HepG2 (cell line): ENCODE results near the gene BAMBI. TPM values are rescaled to one million over a fixed set of nuclear protein-coding genes. Genes with fewer than 3 reads are reported as not detected.
A peak's percentile ranks its signal among the peaks of the same experiment; 100 is the strongest.

Experiments
- ATAC-seq: fragments of 200-7000 bp; cut with Tn5 transposase; 3 replicates; pipeline ENCODE4 v1.9.1; 2020; ENCODE audit warnings: mild to moderate bottlenecking, moderate library complexity
- BruUV-seq: library from RNA; stranded (reverse); fragments of 400-500 nt; replicated peaks from 2 replicates; lab custom pipeline; 2021; lab: Mats Ljungman, UMichigan
- CTCF ChIA-PET: fragments of 300-600 bp; formaldehyde crosslinking; extraction: SDS; loops from one replicate; lab custom pipeline; 2021; ENCODE audit warnings: low total read pairs, inconsistent platforms, low intra/inter-chr PET ratio; lab: Yijun Ruan, JAX
- POLR2A ChIA-PET: fragments of 350-600 bp; sonication (Branson Sonifier 250); formaldehyde crosslinking; loops from one replicate; lab custom pipeline; 2020; ENCODE audit warnings: antibody characterized with exemption, inconsistent platforms; lab: Yijun Ruan, JAX
- DNase-seq: peaks from one replicate; pipeline ENCODE4 v3.0.0-alpha.2; 2015; ENCODE audit warnings: low spot score
- FAIRE-seq: peaks from 3 replicates; lab custom pipeline; 2011; peaks lifted over from hg19 to GRCh38; lab: Jason Lieb, UNC
- H2AFZ ChIP-seq: one replicate; pipeline ENCODE4 v1.6.1; 2011; ENCODE audit warnings: low read length, inconsistent platforms
- H3K27ac ChIP-seq: fragments of 300-600 bp; 3 replicates; pipeline ENCODE4 v1.8.0; 2011; ENCODE audit warnings: mixed run types, mild to moderate bottlenecking, mixed read lengths, low read length, inconsistent platforms; ENCODE audit not compliant: insufficient read depth; ENCODE audit errors: extremely low read length
- H3K27me3 ChIP-seq, 2 experiments: fragments of 200-600 bp in 1 of 2; 2 replicates in 1 of 2; 3 replicates in 1 of 2; pipeline versions ENCODE4 v1.6.0 to v1.8.0; 2011; ENCODE audit warnings: low read length in 2 of 2, mild to moderate bottlenecking in 2 of 2, moderate library complexity in 2 of 2, inconsistent platforms in 1 of 2; ENCODE audit not compliant: insufficient read depth in 2 of 2, control insufficient read depth in 1 of 2
- H3K36me3 ChIP-seq, 2 experiments: fragments of 200-600 bp in 1 of 2; replicated peaks in 1 of 2; 2 replicates in 1 of 2; 3 replicates in 1 of 2; pipeline versions ENCODE4 v1.5.1 to v1.8.0; 2011; ENCODE audit warnings: low read length in 2 of 2, inconsistent platforms in 1 of 2; ENCODE audit not compliant: insufficient read depth in 2 of 2, control insufficient read depth in 1 of 2
- H3K4me1 ChIP-seq: 2 replicates; pipeline ENCODE4 v1.5.1; 2012; ENCODE audit warnings: low read length, inconsistent platforms; ENCODE audit not compliant: insufficient read depth
- H3K4me2 ChIP-seq: 2 replicates; pipeline ENCODE4 v1.6.0; 2011; ENCODE audit warnings: low read depth, low read length, inconsistent platforms
- H3K4me3 ChIP-seq, 3 experiments: fragments of 200-600 bp in 1 of 3; sonication (generic), shearing (Covaris generic) in 1 of 3; replicated peaks in 1 of 3; 2 replicates each; pipeline ENCODE4 v1.5.1; 2011 to 2016; ENCODE audit warnings: low read length in 3 of 3, inconsistent platforms in 2 of 3, low read depth in 2 of 3, mild to moderate bottlenecking in 2 of 3, control low read depth in 1 of 3, mixed read lengths in 1 of 3; ENCODE audit not compliant: insufficient read depth in 1 of 3
- H3K79me2 ChIP-seq: one replicate; pipeline ENCODE4 v1.6.1; 2011; ENCODE audit warnings: low read length, inconsistent platforms; ENCODE audit not compliant: insufficient read depth
- H3K9ac ChIP-seq: 2 replicates; pipeline ENCODE4 v1.6.0; 2011; ENCODE audit warnings: mild to moderate bottlenecking, low read depth, low read length, inconsistent platforms; ENCODE audit not compliant: insufficient read depth
- H3K9me3 ChIP-seq: 2 replicates; pipeline ENCODE4 v1.5.1; 2012; ENCODE audit warnings: mild to moderate bottlenecking, low read length
- H4K20me1 ChIP-seq: 2 replicates; pipeline ENCODE4 v1.6.0; 2011; ENCODE audit warnings: inconsistent platforms, mild to moderate bottlenecking, low read length, moderate library complexity; ENCODE audit not compliant: insufficient read depth
- FOSL2 ChIP-seq: sonication (generic); formaldehyde crosslinking; IDR thresholded peaks from 2 replicates; pipeline ENCODE4 v1.4.0; 2020; ENCODE audit warnings: missing genetic modification reagents
- GLMP ChIP-seq: sonication (generic); formaldehyde crosslinking; IDR thresholded peaks from 2 replicates; pipeline ENCODE4 v1.9.0; 2021; ENCODE audit warnings: missing genetic modification reagents, mild to moderate bottlenecking, borderline replicate concordance
- TEAD3 ChIP-seq: optimal IDR thresholded peaks from 2 replicates; pipeline ENCODE3; 2016; ENCODE audit warnings: borderline replicate concordance
- ZHX2 ChIP-seq, 2 experiments: sonication (generic) in 1 of 2; formaldehyde crosslinking in 1 of 2; IDR thresholded peaks; 2 replicates each; pipeline versions ENCODE4 v1.6.1 to v1.9.0; 2014 to 2022; ENCODE audit warnings: antibody characterized with exemption in 1 of 2, borderline replicate concordance in 1 of 2, inconsistent platforms in 1 of 2, low read depth in 1 of 2, missing genetic modification reagents in 1 of 2
- ZNF121 ChIP-seq: sonication (generic); formaldehyde crosslinking; IDR thresholded peaks from 2 replicates; pipeline ENCODE4 v1.5.0; 2020; ENCODE audit warnings: mild to moderate bottlenecking, missing genetic modification reagents
- ZNF362 ChIP-seq: sonication (generic); formaldehyde crosslinking; IDR thresholded peaks from 2 replicates; pipeline ENCODE4 v1.4.0; 2020; ENCODE audit warnings: missing genetic modification reagents, mild to moderate bottlenecking, borderline replicate concordance
- ZNF7 ChIP-seq: IDR thresholded peaks from 2 replicates; pipeline ENCODE4 v1.6.1; 2016; ENCODE audit warnings: missing biosample characterization, missing genetic modification reagents
- WGBS: methylation state at CpG from one replicate; pipeline ENCODE4 v1.1.6; 2017; ENCODE audit warnings: low lambda C conversion rate; 5-methylcytosine and 5-hydroxymethylcytosine counted together
- in situ Hi-C: cut with HindIII; loops from 2 replicates; pipeline ENCODE4 v1.10.0; 2017; ENCODE audit warnings: low pct_unique_long_range_greater_than_20kb; ENCODE audit not compliant: extremely low pct_ligation_motif_present
- intact Hi-C: fragments of 100-400 bp; cut with micrococcal nuclease; formaldehyde crosslinking; loops from one replicate; pipeline ENCODE4 v1.10.0; 2022; ENCODE audit not compliant: unreplicated experiment
- polyA plus RNA-seq, 8 experiments: library from polyadenylated mRNA; depleted of rRNA in 3 of 8; stranded (reverse) in 7 of 8; unstranded in 1 of 8; fragments of >200 nt; fragmentation: Illumina TruSeq in 4 of 8; extraction: Trizol in 4 of 8; gene quantifications; 2 replicates each; pipeline versions ENCODE4 v1.2.1 to v1.2.3, GENCODE V29; 2011 to 2016; ENCODE audit warnings: low read depth in 4 of 8, missing spikeins in 1 of 8, mixed read lengths in 1 of 8; ENCODE audit not compliant: insufficient read depth in 1 of 8
- total RNA-seq, 5 experiments: library from RNA; depleted of rRNA; stranded (reverse); fragments of >200 nt; fragmentation: Illumina TruSeq; extraction: Trizol; gene quantifications; 2 replicates each; pipeline ENCODE4 v1.2.3, GENCODE V29; 2016; ENCODE audit warnings: low read depth in 1 of 5

Gene BAMBI
- total and polyA plus RNA-seq, 2 of the 13 experiments (the other 11 are each of a cell fraction or from before 2014, with no cell fraction given) = 12.0 to 23.6 TPM

- peak; percentile 74 for DNase-seq
- CTCF ChIA-PET = no interaction called here
These were observed 34.5 kb downstream of the BAMBI start for GRCh38 chr10:28711776-28712175.

More at GRCh38 chr10:28711776-28712175, 34.5 kb downstream of the BAMBI start:
- WGBS = 39% methylated on average over 3 of the region's 3 CpGs
- H2AFZ ChIP-seq = no peak overlapping the region
- no peak overlapping the region; the same call in 1 of the 2 replicates for H3K4me2 ChIP-seq
- H3K27me3 ChIP-seq = no peaks in the 10 kb centered on the region
- no peaks in the 10 kb centered on the region for H4K20me1 ChIP-seq
- no TSS peak for BruUV-seq
- H3K4me1 ChIP-seq = peaks cover 62% of the 10 kb centered on the region
- TF ChIP-seq ZNF7 (CRISPR knock-in tag) (0 out of 2 replicates have a peak, but pooled peaks have one; percentile 41), FOSL2 (peak; percentile 75), TEAD3 (CRISPR knock-in tag) (peak; percentile 53), GLMP (CRISPR knock-in tag) (no peak), ZHX2 (IDR thresholded peaks at IDR 0.05; ENCODE audit: low read depth) (no peak), ZHX2 (CRISPR knock-in tag; IDR thresholded peaks at IDR 0.05; ENCODE audit: borderline replicate concordance) (no peak), ZNF121 (CRISPR knock-in tag) (peak; percentile 52), ZNF362 (CRISPR knock-in tag) (peak; percentile 49; the same call in 1 of the 2 replicates)
- H3K9ac ChIP-seq = no peak overlapping the region
- no peaks in the 10 kb centered on the region for H3K79me2 ChIP-seq
- POLR2A ChIA-PET = interaction anchor here (0.7 kb wide), 1 partner anchor 136 kb away, joined by 3 read pairs; no protein-coding TSS in a partner anchor
- FAIRE-seq = no peak
- in situ Hi-C loops = no loop called here
- H3K36me3 ChIP-seq = no peaks in the 10 kb centered on the region
- H3K9me3 ChIP-seq = no peaks in the 10 kb centered on the region
- ATAC-seq = peak; percentile 79
- no peak overlapping the region for H3K4me3 ChIP-seq
- intact Hi-C loops = no loop called here
- no peak overlapping the region for H3K27ac ChIP-seq
